NB4 (cell line): ENCODE data around the gene BNC2.

Source experiments
- DNase-seq: peaks from one replicate; pipeline ENCODE4 v3.0.0; 2010; ENCODE audit warnings: low read depth
- H3K4me3 ChIP-seq: one replicate; pipeline ENCODE4 v1.5.1; 2011; ENCODE audit warnings: mild to moderate bottlenecking, low read depth, low read length, moderate library complexity
- MYC ChIP-seq: IDR thresholded peaks from 2 replicates; pipeline ENCODE4 v1.6.1; 2011; ENCODE audit warnings: low read depth, low read length
- POLR2A ChIP-seq: IDR thresholded peaks from 2 replicates; pipeline ENCODE4 v1.6.1; 2011; ENCODE audit warnings: mild to moderate bottlenecking; ENCODE audit not compliant: insufficient read length; ENCODE audit errors: extremely low read depth
- TF ChIP-seq, protein P1 (sequence below): IDR thresholded peaks from 2 replicates; pipeline ENCODE4 v1.6.1; 2011; ENCODE audit warnings: low read depth, low read length
- TF ChIP-seq, protein P2 (sequence below): IDR thresholded peaks from one replicate; pipeline ENCODE4 v1.5.1; 2012; ENCODE audit warnings: low read depth, low read length

BNC2 gene

DNA sequence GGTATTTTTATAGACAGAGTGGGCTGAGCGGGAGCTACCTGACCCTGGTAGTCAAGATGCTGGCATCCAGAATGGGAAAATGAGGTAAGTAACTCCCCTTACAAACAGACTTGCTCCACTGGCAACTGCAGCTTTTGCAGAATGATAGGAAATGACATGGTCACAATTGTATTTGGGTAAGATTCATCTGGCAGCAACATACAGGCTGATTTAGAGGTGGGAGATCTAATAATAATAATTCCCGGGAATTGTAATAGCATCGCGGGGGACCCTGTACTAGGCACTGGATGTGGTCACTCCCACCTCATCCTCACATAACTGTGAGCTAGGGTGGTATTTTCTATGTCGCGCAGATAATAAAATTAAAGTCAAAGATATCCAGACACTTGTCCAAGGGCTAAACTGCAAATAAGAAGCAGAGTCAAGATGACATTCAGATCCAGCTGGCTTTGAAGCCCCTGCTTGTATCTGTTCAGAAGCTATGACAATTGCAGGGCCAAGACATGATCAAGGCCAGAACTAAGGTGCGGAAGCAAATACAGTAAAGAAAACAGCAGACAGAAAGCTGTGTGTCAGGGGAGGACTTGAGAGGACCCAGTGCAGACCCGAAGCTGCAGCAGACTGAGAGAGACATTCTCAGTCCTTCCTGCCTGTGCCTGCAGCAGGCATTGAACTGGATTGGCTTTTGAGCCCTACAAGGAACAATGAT is 507.2 kb downstream of the BNC2 start:
- no peak overlapping the region for H3K4me3 ChIP-seq
- TF ChIP-seq, protein P1, sequence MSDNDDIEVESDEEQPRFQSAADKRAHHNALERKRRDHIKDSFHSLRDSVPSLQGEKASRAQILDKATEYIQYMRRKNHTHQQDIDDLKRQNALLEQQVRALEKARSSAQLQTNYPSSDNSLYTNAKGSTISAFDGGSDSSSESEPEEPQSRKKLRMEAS: no peak
- TF ChIP-seq MYC (no peak), POLR2A (no peak)
- TF ChIP-seq, protein P2, sequence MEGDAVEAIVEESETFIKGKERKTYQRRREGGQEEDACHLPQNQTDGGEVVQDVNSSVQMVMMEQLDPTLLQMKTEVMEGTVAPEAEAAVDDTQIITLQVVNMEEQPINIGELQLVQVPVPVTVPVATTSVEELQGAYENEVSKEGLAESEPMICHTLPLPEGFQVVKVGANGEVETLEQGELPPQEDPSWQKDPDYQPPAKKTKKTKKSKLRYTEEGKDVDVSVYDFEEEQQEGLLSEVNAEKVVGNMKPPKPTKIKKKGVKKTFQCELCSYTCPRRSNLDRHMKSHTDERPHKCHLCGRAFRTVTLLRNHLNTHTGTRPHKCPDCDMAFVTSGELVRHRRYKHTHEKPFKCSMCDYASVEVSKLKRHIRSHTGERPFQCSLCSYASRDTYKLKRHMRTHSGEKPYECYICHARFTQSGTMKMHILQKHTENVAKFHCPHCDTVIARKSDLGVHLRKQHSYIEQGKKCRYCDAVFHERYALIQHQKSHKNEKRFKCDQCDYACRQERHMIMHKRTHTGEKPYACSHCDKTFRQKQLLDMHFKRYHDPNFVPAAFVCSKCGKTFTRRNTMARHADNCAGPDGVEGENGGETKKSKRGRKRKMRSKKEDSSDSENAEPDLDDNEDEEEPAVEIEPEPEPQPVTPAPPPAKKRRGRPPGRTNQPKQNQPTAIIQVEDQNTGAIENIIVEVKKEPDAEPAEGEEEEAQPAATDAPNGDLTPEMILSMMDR: no peak
- no peak for DNase-seq

DNA sequence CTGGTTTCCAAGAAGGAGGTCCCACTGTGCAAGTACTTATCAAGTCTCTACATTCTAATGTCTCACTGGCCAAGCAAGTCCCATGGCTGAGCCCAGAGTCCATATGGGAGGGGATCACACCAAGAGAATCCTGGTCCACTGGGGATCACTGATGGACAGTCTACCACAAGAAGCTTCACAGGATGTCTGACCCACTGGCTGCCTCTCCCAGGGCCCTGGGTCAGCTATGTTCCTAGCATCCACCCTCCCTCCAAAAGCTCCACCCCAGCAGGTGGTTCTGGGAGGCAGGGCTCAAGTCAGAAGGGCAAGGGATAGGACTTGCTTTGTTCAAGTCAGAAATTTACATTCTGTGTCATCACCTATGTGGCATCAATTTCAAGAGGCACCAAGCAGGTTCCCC is 508.5 kb downstream of the BNC2 start:
- no peak for DNase-seq
- TF ChIP-seq MYC (no peak), POLR2A (no peak)
- TF ChIP-seq, protein P1: no peak
- TF ChIP-seq, protein P2: no peak
- no peak overlapping the region for H3K4me3 ChIP-seq

DNA sequence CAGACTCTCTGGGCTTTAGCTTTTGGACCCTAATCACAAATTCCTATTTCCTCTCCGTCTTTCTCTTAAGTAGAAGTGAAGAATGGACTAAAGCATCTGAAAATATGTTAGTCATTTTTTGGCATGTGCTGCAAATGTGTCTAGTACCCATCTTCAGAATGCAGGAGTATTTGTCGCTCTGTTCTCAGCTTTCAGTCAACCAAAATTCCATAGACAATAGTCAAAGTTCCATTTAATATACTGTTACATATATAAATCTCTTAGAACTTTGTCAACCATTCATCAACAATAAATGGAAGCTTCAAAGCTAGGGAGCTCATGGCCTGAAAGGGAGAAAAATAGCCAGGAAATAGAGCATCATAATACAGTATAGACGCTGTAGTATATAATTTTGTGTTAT is 509.4 kb downstream of the BNC2 start:
- no peak for TF ChIP-seq MYC
- TF ChIP-seq POLR2A: no peak
- TF ChIP-seq, protein P1: no peak
- TF ChIP-seq, protein P2: no peak
- no peak overlapping the region for H3K4me3 ChIP-seq
- no peak for DNase-seq

DNA sequence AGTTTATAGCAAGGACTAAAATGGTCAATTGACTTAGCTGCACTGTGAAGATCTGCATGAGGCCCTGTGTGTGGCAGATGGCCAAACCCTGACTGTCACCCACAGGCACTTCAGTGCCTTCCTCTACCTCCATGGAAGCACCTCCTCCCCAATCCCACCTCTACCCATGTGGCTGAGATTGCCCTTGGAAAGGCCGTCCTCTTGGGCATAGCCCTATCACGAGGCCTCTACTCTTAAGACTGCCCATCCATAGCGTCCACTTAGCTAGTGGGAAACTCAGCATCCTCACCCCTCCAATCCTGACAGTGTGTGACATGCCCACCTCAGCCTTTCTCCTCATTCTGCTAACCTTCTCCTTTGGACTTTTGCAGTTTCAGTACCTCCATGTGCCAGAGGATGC is 510.2 kb downstream of the BNC2 start:
- TF ChIP-seq POLR2A: no peak
- no peak for TF ChIP-seq MYC
- TF ChIP-seq, protein P1: no peak
- TF ChIP-seq, protein P2: no peak
- DNase-seq: no peak
- no peak overlapping the region for H3K4me3 ChIP-seq
